ENCODE data around the gene RNF150.
A peak's percentile ranks its signal among the peaks of the same experiment; 100 is the strongest.

Gene RNF150

DNA sequence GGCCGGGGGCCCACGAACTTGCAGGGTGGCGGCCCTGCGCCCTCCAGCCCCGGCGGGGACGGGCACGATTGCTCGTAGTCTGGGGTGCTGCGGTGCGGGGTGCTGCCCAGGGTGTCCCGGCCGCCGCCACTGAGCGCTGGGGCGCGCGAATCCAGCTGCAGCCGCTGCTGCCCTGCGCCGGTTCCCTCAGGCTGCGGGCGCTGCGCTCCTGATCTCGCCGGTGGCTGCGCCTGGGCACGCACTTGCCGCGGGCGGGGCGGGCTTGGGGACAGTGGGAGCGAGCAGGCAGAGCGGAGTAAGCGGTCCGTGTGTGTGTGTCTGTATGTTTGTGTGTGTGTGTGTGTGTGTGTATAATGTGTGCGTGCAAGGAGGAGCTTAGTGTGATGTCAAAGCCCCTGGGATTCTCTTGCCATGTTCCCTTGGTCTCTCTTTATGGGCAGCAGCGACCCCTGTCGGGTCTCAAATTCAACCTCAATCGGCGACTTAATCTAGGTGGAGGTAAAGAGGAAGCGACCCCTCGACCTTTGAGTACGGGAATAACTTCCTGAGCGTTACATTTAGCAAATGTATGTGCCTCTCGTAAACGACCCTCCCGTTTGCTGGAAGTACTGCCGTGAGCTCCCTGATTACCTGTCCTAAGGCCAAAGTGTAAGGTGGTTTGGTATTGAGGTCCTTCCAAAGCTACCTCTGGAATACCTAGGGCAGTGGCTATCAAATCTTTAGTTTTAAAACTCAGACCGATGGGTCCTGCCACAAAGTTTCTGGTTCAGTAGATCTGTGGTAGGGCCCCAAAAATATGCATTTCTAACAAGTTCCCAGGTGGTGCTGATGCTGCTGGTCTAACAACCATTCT is at the start of gene RNF150:
Gene RNF150, minus strand, starts transcription at position 324 of the 853 bp plus-strand sequence.
- peak; percentile 57 for TF ChIP-seq CTCF (IDR thresholded peaks at IDR 0.05; ENCODE audit: borderline replicate concordance, insufficient read depth, low read depth, low read length)
- peak within 1 kb of the TSS; percentile 39 for H3K4me3 ChIP-seq (ENCODE audit: low read depth, low read length)

- no peak for TF ChIP-seq CTCF (IDR thresholded peaks at IDR 0.05; ENCODE audit: borderline replicate concordance, insufficient read depth, low read depth, low read length)
- no peak overlapping the region for H3K4me3 ChIP-seq (ENCODE audit: low read depth, low read length)
These were observed 47.9 kb upstream of the RNF150 start for GRCh38 chr4:141180991-141181761.

GRCh38 chr4:141179474-141180373 is 46.5 kb upstream of the RNF150 start:
- TF ChIP-seq CTCF (IDR thresholded peaks at IDR 0.05; ENCODE audit: borderline replicate concordance, insufficient read depth, low read depth, low read length): no peak
- no peak overlapping the region for H3K4me3 ChIP-seq (ENCODE audit: low read depth, low read length)

DNA sequence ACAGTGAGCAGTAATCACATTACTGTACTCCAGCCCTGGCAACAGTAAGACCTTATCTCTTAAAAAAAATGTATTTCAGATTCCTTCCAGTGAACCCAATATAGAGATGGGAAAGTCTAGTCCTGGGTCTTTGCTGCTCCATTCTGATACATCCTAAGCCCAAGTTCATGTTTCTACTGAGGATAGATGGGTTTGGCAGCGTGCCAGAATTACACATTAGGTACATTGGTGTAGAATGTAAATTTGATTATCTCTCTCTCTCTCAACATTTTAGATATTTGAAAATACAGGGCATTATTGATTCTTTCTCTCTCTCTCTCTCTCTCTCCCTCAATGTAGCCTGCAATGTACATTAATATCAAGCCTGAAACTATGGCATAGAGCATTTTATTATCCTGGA is 43.9 kb upstream of the RNF150 start:
- H3K4me3 ChIP-seq (ENCODE audit: low read depth, low read length): no peak overlapping the region
- TF ChIP-seq CTCF (IDR thresholded peaks at IDR 0.05; ENCODE audit: borderline replicate concordance, insufficient read depth, low read depth, low read length): no peak

DNA sequence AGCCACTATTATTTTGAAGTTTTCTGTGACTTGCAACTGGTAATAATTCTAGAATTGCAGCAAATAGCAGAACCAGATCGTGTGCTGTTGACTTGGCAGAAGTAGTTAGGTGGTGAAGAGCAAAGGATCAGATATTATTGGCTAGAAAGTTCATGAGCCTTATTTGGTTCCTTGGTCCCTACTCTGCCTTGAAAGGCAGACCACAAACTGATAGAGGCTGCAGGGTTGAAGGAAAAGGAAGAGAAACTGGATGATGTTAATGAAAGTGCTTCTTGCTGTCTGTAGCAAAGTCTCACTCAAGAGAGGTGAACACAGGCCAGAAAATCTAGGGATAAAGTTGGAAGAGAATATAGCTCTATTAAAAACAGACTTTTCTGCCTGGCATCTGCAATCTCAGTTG is 41.2 kb upstream of the RNF150 start:
- TF ChIP-seq CTCF (IDR thresholded peaks at IDR 0.05; ENCODE audit: borderline replicate concordance, insufficient read depth, low read depth, low read length): no peak
- H3K4me3 ChIP-seq (ENCODE audit: low read depth, low read length): no peak overlapping the region

GRCh38 chr4:141170671-141171070 is 37.4 kb upstream of the RNF150 start:
- no peak for TF ChIP-seq CTCF (IDR thresholded peaks at IDR 0.05; ENCODE audit: borderline replicate concordance, insufficient read depth, low read depth, low read length)
- H3K4me3 ChIP-seq (ENCODE audit: low read depth, low read length): no peak overlapping the region
